ENCODE measurements around the gene CSTPP1.

GRCh38 chr11:46948378-46949131 lies 12.0 kb downstream of the CSTPP1 start:
- TF ChIP-seq CTCF (IDR thresholded peaks at IDR 0.05), result no peak
- no peak for TF ChIP-seq POLR2A (IDR thresholded peaks at IDR 0.05)
